BLaER1 treated with 17β-estradiol and CSF1 and Interleukin-3, amounts not matched to agents 10 nM and 100 nM (cell line): ENCODE results near the gene ZNF665.

Experiments used
- H3K27ac ChIP-seq, 11 experiments: shearing (Covaris generic); formaldehyde crosslinking; 2 replicates each; pipeline ENCODE4 v1.8.1; 2022
- H3K27me3 ChIP-seq, 11 experiments: shearing (Covaris generic); formaldehyde crosslinking; 2 replicates each; pipeline ENCODE4 v1.8.1; 2022
- H3K36me3 ChIP-seq, 11 experiments: shearing (Covaris generic); formaldehyde crosslinking; 2 replicates each; pipeline ENCODE4 v1.8.1; 2022
- H3K4me1 ChIP-seq, 10 experiments: shearing (Covaris generic); formaldehyde crosslinking; 2 replicates each; pipeline ENCODE4 v1.8.1; 2022
- H3K4me2 ChIP-seq, 11 experiments: shearing (Covaris generic); formaldehyde crosslinking; 2 replicates each; pipeline ENCODE4 v1.8.1; 2022
- H3K4me3 ChIP-seq, 10 experiments: shearing (Covaris generic); formaldehyde crosslinking; 2 replicates each; pipeline ENCODE4 v1.8.1; 2022
- H3K9ac ChIP-seq, 11 experiments: shearing (Covaris generic); formaldehyde crosslinking; 2 replicates each; pipeline ENCODE4 v1.8.1; 2022
- H3K9me3 ChIP-seq, 11 experiments: shearing (Covaris generic); formaldehyde crosslinking; replicated peaks in 1 of 11; 2 replicates each; pipeline ENCODE4 v1.8.1; 2022
- H4K20me1 ChIP-seq, 11 experiments: shearing (Covaris generic); formaldehyde crosslinking; 2 replicates each; pipeline ENCODE4 v1.8.1; 2022
- Cebpa-rat ChIP-seq, 11 experiments: shearing (Covaris generic); IDR thresholded peaks; 2 replicates each; pipeline ENCODE4 v1.8.1; 2022

ZNF665 gene

GRCh38 chr19:53161123-53161522, 32.0 kb downstream of the ZNF665 start:
- peaks cover 0 to 19% (median 11%) of the 10 kb centered on the region in 11 experiments; a peak in 9 of 22 replicates for H4K20me1 ChIP-seq
- H3K27me3 ChIP-seq = no peaks in the 10 kb centered on the region
- no peak overlapping the region for H3K9ac ChIP-seq
- peaks cover 20 to 51% (median 34%) of the 10 kb centered on the region in 11 experiments for H3K36me3 ChIP-seq
- no peak overlapping the region for H3K4me2 ChIP-seq
- no peak overlapping the region for H3K4me3 ChIP-seq
- TF ChIP-seq Cebpa-rat (IDR thresholded peaks at IDR 0.05) = no peak
- no peak overlapping the region for H3K27ac ChIP-seq
- H3K4me1 ChIP-seq = peaks cover 17 to 24% (median 18%) of the 10 kb centered on the region in 10 experiments
- peaks cover 57 to 77% (median 68%) of the 10 kb centered on the region in 11 experiments for H3K9me3 ChIP-seq

GRCh38 chr19:53160350-53160749, 32.8 kb downstream of the ZNF665 start:
- H3K36me3 ChIP-seq = peaks cover 16 to 48% (median 29%) of the 10 kb centered on the region in 11 experiments
- H4K20me1 ChIP-seq = peaks cover 0 to 19% (median 11%) of the 10 kb centered on the region in 11 experiments; a peak in 9 of 22 replicates
- no peak overlapping the region for H3K4me2 ChIP-seq
- peaks cover 53 to 76% (median 61%) of the 10 kb centered on the region in 11 experiments for H3K9me3 ChIP-seq
- H3K9ac ChIP-seq = no peak overlapping the region
- no peak overlapping the region for H3K4me3 ChIP-seq
- TF ChIP-seq Cebpa-rat (IDR thresholded peaks at IDR 0.05) = no peak
- H3K27ac ChIP-seq = no peak overlapping the region
- H3K27me3 ChIP-seq = no peaks in the 10 kb centered on the region
- peaks cover 17 to 24% (median 18%) of the 10 kb centered on the region in 10 experiments for H3K4me1 ChIP-seq

- H3K4me3 ChIP-seq = peak overlapping the region; percentile 67 to 83 (median 80)
- peak overlapping the region; percentile 84 to 99 (median 97) for H3K4me2 ChIP-seq
Measured at GRCh38 chr19:53158119-53158656, 35.0 kb downstream of the ZNF665 start.

GRCh38 chr19:53157626-53158025, 35.5 kb downstream of the ZNF665 start:
- no peak for TF ChIP-seq Cebpa-rat (IDR thresholded peaks at IDR 0.05)
- Histone ChIP-seq H3K9me3 (peaks cover 37 to 76% (median 59%) of the 10 kb centered on the region in 11 experiments), H3K27me3 (no peaks in the 10 kb centered on the region), H3K4me1 (peaks cover 17 to 24% (median 18%) of the 10 kb centered on the region in 10 experiments), H3K9ac (peak overlapping the region; percentile 75 to 89 (median 85)), H3K27ac (peak overlapping the region in 10 of 11 experiments; percentile 67 to 82 (median 76); a peak in 14 of 22 replicates), H3K36me3 (peaks cover 29 to 49% (median 35%) of the 10 kb centered on the region in 11 experiments), H3K4me3 (peak overlapping the region; percentile 67 to 83 (median 80)), H4K20me1 (peaks cover 0 to 19% (median 11%) of the 10 kb centered on the region in 11 experiments; a peak in 9 of 22 replicates), H3K4me2 (peak overlapping the region; percentile 84 to 99 (median 97))

More at GRCh38 chr19:53158119-53158656, 35.0 kb downstream of the ZNF665 start:
- H3K9ac ChIP-seq = peak overlapping the region; percentile 75 to 89 (median 85)
- peak overlapping the region; percentile 50 to 82 (median 75); a peak in 21 of 22 replicates for H3K27ac ChIP-seq
- peaks cover 17 to 24% (median 18%) of the 10 kb centered on the region in 10 experiments for H3K4me1 ChIP-seq
- no peak for TF ChIP-seq Cebpa-rat (IDR thresholded peaks at IDR 0.05)
- H3K9me3 ChIP-seq = peaks cover 40 to 76% (median 59%) of the 10 kb centered on the region in 11 experiments
- H4K20me1 ChIP-seq = peaks cover 0 to 19% (median 11%) of the 10 kb centered on the region in 11 experiments; a peak in 9 of 22 replicates
- no peaks in the 10 kb centered on the region for H3K27me3 ChIP-seq
- H3K36me3 ChIP-seq = peaks cover 24 to 48% (median 31%) of the 10 kb centered on the region in 11 experiments

GRCh38 chr19:53156850-53157249, 36.3 kb downstream of the ZNF665 start:
- Histone ChIP-seq H3K27me3 (no peaks in the 10 kb centered on the region), H3K27ac (peak overlapping the region in 1 of 11 experiments; percentile 37; a peak in 2 of 22 replicates), H3K36me3 (peaks cover 37 to 49% (median 39%) of the 10 kb centered on the region in 11 experiments), H3K9ac (peak overlapping the region in 2 of 11 experiments; percentile 86 to 89; a peak in 3 of 22 replicates), H3K9me3 (peaks cover 37 to 76% (median 59%) of the 10 kb centered on the region in 11 experiments), H4K20me1 (peaks cover 0 to 19% (median 11%) of the 10 kb centered on the region in 11 experiments; a peak in 9 of 22 replicates), H3K4me1 (peaks cover 17 to 24% (median 18%) of the 10 kb centered on the region in 10 experiments), H3K4me2 (peak overlapping the region; percentile 84 to 99 (median 97)), H3K4me3 (peak overlapping the region; percentile 7 to 83 (median 76); a peak in 14 of 20 replicates)
- TF ChIP-seq Cebpa-rat (IDR thresholded peaks at IDR 0.05) = no peak

GRCh38 chr19:53147645-53148044, 45.5 kb downstream of the ZNF665 start:
- Histone ChIP-seq H3K36me3 (peaks cover 92 to 96% (median 94%) of the 10 kb centered on the region in 11 experiments), H3K9ac (no peak overlapping the region), H4K20me1 (no peaks in the 10 kb centered on the region), H3K9me3 (peaks cover 94 to 96% (median 95%) of the 10 kb centered on the region in 11 experiments), H3K4me2 (no peak overlapping the region), H3K4me1 (no peaks in the 10 kb centered on the region), H3K27ac (no peak overlapping the region), H3K4me3 (peak overlapping the region in 2 of 10 experiments; percentile 3 to 10; a peak in 1 of 20 replicates), H3K27me3 (no peaks in the 10 kb centered on the region)
- TF ChIP-seq Cebpa-rat (IDR thresholded peaks at IDR 0.05) = no peak

- H3K27ac ChIP-seq = no peak overlapping the region
- no peak for TF ChIP-seq Cebpa-rat (IDR thresholded peaks at IDR 0.05)
Measured at GRCh38 chr19:53140351-53140750, 52.8 kb downstream of the ZNF665 start.

GRCh38 chr19:53136432-53136831, 56.7 kb downstream of the ZNF665 start:
- Histone ChIP-seq H3K4me1 (peaks cover 5 to 12% (median 7%) of the 10 kb centered on the region in 10 experiments; a peak in 18 of 20 replicates), H3K4me2 (no peak overlapping the region), H3K4me3 (no peak overlapping the region), H3K9me3 (peaks cover 61 to 81% (median 67%) of the 10 kb centered on the region in 11 experiments), H3K27me3 (no peaks in the 10 kb centered on the region), H4K20me1 (no peaks in the 10 kb centered on the region), H3K36me3 (peaks cover 25 to 47% (median 38%) of the 10 kb centered on the region in 11 experiments), H3K9ac (no peak overlapping the region), H3K27ac (no peak overlapping the region)
- TF ChIP-seq Cebpa-rat (IDR thresholded peaks at IDR 0.05) = 0 out of 22 replicates have a peak, but pooled peaks of 1 of the 11 experiments have one; percentile 12

More at GRCh38 chr19:53140351-53140750, 52.8 kb downstream of the ZNF665 start:
- Histone ChIP-seq H3K4me2 (no peak overlapping the region), H3K36me3 (peaks cover 58 to 82% (median 71%) of the 10 kb centered on the region in 11 experiments), H3K4me3 (peak overlapping the region in 4 of 10 experiments; percentile 3 to 25 (median 12); a peak in 4 of 20 replicates), H3K9ac (no peak overlapping the region), H3K9me3 (peaks cover 82 to 95% (median 91%) of the 10 kb centered on the region in 11 experiments), H3K4me1 (no peaks in the 10 kb centered on the region), H3K27me3 (no peaks in the 10 kb centered on the region), H4K20me1 (no peaks in the 10 kb centered on the region)
